ENCODE results near the gene LRRC4B.
A peak's percentile ranks its signal among the peaks of the same experiment; 100 is the strongest.

LRRC4B gene

DNA sequence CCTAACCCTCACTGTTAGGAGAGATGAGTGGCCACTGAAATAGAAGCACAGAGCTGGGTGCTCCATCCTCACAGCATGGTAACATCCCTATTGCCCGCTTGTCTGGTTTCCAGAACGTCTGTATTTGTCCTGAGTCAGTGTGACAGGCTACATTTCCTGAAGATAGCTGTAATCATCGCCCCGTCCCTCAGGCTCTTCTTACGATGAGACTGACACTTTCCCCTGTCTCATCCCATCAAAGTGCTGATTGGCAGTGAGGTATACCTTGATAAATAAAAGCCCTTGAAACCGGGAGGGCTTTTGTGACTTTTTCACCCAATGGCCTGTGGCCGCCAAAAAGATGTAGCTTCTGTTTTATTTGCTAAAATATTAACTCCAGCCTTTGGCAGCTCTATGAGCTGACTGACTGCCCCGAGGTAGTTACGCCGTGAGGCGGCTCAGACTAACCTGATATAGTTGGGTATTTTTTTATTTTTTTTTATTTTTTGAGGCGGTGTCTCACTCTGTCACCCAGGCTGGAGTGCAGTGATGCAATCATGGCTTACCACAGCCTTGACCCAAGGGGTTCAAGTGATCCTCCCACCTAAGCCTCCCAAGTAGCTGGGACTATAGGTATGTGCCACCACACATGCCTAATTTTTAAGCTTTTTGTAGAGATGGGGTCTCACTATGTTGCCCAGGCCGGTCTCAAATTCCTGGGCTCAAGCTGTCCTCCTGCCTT lies 5.7 kb upstream of the LRRC4B start:
- DNase-seq (ENCODE audit: low read depth), result no peak

DNA sequence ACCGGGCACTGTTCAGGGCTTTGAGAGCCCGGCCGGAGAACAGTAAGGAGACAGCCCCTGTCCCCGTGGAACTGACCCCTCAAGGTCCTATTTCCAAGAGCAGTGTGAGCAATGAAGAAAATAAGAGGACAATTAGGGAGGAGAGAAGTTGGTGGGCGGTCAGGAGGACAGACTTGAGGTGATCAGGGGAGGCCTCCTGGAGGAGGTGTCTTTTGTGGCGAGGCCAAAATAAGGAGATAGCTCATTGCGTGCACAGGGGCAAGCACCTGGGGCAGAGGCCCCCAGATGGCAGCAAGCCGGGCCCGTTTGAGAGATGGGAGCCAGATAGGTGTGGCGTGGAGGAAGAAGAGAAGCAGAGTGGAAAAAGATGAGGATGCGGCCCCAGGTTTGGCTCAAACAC lies 2.8 kb upstream of the LRRC4B start:
- no peak for DNase-seq (ENCODE audit: low read depth)

DNA sequence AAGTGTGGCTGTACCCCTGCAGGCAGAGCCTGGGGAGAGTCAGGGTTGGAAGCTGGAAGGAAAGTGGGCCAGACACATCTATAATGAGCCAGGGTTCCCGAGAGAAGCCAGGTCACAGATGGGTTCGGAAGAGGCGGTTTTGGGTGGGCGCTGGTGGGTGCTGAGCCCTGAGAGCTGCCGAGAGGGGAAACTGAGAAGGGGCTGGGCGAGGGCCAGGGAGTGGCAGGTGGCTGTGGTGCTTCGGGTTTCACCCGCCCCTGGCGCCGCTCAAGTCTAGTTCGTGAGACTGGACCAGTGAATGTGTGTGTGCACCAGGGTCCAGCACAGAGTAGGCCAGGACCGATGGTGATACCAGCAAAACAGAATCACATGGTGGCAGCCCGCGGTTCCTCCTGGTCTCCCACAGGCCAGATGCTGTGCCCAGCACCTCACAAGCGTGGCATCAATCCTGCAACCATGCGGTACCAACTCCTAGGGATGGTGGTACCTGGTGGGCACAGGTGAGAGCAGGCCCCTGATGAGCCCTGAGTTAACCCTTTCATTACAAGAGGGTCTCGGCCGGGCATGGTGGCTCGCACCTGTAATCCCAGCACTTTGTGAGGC lies 1.8 kb upstream of the LRRC4B start:
- no peak for DNase-seq (ENCODE audit: low read depth)

DNA sequence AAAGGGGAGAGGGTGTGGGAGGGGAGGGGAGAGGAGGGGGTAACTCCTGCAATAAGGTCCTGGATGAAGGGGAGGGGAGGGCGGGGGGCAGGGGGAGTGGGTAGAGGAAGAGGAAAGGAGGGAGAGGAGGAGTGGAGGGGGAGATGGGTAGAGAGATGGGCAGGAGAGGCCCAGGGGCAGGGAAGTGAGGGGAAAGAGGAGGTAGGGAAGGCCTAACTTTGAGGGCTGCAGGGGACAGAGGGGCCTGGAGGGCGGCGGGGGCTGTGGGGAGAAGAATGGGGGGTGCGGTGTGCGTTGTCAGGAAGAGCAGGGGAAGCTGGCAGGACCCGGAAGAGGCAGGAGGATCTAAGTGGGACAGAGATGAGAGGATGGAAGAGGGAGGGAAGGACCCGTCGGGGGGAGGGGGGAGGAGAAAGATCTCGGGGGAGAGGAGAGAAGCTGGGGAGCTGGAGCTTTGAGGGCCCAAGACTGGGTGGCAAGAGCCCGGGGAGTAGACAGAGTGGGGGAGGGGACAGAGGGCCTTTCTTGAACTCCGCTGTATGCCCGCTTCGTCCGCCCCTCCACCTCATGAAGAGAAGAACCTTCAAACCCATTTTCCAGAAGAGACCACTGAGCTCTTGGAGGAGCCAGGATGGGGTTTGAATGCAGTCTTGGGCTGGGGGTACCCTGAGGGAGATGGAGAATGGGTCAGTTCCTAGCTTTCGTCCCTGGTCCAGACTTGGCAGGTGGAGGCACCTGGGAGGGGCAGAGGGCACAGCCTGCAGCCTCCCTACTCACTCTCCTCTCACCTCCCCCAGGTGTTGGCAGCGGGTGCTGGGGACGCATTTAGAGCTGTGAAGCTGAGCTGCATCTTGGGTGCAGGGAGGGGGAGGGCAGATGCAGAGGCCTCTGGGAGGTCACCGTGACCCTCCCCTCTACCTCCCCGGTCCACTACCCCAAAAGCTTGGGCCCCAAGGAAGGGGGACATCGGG lies 778 bp upstream of the LRRC4B start:
- no peak for DNase-seq (ENCODE audit: low read depth)

DNA sequence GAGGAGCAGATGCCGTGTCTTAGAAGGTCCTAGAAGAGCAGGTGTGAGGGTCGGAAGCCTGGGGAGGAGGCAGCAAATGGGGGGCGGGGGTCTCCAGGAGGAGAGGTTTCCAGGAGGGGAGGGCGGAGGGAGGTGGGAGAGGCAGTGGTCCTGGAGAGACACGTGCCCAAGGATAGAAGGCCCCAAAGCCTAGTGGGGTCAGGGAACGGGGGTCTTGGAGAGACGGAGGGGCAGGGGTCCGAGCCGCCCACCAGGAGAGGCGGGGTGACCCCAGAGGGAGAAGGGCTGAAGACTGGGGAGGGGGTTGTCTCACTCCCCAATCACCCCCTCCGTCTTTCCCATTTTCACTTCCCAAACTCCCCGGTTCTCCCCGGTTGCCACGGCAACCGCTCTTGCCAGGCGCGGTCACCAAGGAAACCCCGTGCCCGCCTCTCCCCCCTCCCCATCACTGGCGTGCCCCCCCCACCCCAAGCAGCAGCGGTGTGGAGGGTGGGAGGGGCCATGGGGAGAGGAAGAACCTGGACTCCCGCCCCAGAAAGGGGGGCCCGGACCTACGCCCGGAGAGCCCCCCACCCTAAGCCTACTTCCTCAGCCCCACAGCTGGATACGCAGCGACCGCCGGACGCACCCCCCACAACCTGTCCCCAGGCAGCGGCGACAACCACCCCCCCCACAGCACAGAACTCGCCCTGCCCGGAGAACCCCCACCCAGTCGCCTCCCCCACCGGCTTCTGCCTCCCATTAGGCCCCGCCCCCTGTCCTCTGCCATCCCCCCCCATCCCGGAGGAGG lies 988 bp downstream of the LRRC4B start:
- DNase-seq (ENCODE audit: low read depth), result no peak

DNA sequence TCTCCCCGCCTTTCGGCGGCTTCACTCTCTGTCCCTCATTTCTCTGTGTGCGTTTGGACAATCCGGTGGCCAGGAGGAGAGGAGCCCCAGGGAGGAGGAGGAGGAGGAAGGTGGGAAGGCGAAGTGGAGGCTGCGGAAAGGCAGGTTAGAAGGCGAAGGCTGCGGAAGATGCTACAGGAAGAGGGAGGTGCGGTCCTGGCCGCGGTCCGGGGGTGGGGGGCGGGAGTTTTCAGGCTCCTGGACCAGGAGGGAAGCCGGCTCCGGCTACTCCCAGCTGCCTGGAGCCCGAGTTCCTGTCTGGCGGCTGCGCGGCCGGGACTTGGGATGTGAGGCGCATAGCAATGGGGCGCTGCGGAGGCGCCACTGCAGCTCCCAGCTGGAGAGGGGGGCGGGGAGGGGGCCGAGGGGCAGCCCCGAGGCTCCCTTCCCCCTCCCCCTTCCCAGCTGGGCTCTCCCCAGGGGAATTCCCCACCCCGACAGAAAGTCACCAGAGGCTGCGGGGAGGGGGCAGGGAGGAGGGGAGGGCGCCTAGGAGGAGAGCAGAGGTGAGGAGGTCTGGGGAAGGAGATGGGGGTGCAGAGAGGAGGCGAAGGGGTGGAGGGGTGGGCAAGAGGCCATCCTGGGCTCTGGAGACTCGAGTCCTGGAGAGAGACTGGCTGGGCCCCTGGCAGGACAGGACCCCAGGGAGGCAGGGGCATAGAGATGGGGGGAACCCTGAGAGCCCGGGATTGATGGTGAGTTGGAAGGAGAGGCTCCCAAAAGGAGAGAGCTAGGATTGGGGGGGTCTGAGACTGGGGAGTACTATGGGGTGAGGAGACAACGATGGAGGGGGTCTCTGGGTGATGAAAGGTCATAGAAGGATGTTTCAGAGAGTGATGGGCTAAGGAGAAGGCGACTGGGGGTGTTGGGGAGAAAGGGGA lies 2.0 kb downstream of the LRRC4B start:
- DNase-seq (ENCODE audit: low read depth), result no peak

DNA sequence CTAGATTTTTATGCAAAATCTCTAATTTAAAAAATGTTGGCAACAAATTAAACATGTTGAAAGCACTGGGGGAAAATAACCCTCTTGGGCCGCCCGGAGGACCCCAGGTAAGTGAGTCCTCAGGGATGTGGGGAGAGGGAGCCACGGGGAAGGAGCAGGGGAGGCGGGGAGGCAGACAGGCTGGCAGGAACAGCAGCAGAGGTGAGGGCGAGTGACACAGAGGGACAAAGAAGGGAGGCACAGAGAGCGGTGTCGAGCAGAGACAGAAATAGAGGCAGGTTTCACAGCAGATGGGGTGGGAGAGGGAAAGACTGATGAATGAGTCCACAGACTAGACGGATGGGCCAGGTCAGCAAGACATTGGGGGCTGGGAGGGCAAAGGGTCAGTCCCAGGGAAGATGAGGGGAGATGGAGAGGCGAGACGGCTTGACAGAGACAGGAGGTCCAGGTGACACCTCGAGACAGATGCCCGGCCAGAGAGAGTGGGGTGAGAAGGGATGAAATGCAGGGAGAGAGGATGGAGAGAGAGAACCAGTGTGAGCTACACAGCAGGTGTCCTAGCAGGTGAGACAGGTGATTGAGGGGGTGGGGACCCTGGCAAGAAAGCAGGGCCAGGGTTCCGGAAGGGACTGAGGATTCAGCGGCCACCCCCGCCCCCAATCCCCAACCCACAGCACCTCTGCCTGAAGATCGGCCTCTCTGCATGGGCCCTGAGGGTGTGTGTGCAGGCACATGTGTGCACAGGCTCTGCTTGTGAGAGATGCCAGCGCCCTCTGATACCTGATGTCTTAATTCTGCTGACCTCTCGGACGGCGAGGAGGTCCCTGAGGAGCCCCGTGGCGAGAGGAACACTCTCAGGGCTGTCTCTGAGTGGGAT lies 3.8 kb downstream of the LRRC4B start:
- DNase-seq (ENCODE audit: low read depth), result no peak

DNA sequence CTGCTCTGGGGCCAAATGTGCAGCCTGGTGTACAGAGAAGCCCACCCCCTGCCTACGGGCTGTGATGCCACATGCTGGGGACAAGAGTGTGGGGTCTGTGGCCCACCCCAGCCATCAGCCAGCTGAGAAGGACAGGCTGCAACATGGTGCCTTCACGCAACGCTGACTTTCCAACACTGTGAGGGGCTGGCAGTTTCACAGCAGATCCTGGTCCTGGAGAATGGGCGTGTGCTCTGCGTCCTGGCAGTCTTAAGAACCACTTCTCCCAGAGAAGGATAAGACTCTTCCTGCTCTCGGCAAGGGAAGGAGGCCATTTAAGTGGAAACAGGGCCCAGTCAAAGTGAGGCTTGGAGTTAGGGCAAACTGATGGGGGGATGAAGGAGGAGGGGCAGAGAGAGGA lies 4.6 kb downstream of the LRRC4B start:
- DNase-seq (ENCODE audit: low read depth), result no peak

DNA sequence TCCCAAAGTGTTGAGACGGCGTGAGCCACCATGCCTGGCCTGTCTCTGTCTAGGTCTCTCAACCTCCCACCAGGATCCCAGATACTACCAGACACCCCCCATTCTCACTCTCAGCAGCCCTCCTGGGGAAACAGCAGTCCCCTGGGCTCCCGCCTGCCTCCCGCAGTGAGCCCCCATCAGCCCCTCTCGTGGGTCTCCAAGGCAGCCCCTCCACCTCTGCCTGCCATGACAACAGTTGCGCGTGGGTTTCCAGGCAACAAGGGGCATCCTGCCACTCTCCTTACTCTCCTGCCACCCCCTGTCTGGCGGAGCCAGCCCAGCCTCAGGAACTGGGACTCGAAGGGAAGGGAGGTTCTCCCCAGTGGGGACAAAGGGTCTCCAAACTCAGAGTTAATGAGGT lies 5.2 kb downstream of the LRRC4B start:
- DNase-seq (ENCODE audit: low read depth), result no peak

DNA sequence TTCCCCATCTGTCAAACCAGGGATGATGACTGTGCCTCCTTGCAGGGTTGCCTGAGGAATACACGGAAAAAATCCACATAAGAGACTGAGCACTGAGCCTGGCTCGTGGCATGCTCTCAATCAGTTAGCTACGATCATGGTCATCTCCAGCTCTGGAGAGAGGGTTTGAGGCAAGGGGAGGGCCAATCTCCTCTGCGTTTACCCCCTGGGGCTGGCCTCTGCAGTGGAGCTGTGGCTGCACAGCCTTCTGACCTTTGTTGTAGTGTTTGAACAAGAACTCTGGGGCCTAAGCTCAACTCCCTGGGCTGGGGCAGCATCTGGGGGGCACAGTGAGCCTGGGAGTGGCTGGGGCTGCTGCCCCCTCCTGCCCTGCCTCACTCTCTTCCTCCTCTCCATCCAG lies 5.9 kb downstream of the LRRC4B start:
- DNase-seq (ENCODE audit: low read depth), result no peak

DNA sequence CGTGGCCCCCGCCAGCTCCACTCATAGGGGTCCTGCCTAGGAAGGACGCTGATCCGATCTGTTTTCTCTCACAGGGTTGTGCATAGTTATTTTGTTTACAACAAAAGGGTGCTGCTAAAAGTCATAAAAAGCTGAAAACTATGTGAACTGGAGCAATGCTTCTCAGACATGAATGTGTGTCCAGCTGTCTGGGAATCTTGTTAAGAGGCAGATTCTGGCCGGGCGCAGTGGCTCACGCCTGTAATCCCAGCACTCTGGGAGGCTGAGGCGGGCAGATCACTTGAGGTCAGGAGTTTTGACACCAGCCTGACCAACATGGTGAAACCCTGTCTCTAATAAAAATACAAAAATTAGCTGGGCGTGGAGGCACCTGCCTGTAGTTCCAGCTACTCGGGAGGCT lies 8.6 kb downstream of the LRRC4B start:
- no peak for DNase-seq (ENCODE audit: low read depth)

DNA sequence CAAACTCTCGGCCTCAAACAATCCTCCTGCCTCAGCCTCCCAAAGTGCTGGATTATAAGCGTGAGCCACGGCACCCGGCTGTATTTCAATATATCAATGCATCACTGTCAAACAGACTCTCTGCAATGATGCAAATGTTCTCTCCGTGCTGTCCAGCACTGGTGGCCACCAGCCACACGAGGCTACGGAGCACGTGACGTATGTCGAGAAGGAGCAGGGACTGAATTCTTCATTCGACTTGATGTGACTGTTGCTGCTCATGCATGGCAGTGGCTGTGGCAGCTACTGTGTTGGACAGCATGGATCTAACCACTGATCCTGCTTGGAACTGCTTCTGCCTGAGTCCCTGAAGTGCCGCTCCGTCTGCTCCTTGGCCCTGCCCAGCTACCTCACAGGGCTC lies 9.8 kb downstream of the LRRC4B start:
- no peak for DNase-seq (ENCODE audit: low read depth)

DNA sequence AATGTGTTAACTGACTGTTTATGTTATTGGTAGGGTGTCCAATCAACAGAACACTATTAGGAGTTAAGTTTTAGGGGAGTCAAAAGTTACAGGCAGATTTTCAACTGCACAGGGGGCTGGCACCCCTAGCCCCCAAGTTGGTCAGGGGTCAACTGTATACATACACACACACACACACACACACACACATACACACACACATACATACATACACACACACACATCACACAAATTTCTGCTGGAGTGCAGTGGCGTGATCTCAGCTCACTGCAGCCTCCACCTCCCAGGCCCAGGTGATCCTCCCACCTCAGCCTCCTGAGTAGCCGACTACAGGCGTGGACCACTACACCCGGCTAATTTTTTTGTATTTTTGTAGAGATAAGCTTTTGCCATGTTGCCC lies 10.2 kb downstream of the LRRC4B start:
- DNase-seq (ENCODE audit: low read depth), result no peak

DNA sequence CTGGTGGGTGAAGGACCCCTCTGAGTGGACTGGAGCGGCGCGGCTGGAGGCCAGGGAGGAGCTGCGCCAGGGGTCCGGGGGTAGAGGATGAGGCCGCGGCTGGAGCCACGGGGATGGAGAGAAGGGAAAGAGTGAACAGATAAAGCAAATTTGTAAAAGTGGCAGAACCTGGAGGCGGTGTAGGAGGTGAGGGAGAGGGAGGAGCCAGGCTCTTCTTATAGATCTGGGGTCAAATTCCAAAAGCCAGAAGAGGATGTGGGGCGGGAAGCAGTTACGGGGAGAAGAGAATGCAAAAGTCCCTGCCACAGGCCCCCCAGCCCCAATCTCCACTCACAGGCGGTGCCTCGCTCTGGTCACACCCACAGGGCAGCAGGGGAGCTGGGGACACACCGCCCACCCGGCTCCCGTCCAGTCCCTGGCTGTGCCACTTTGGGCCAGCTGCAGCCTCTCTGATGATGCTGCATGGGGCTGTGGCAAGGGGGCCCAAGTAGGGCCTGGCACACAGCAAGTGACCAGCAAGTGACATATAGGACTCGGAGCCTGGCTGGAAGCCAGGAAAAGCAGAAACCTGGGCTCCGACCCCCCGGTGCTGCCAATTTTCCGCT lies 11.1 kb downstream of the LRRC4B start:
- DNase-seq (ENCODE audit: low read depth), result no peak

DNA sequence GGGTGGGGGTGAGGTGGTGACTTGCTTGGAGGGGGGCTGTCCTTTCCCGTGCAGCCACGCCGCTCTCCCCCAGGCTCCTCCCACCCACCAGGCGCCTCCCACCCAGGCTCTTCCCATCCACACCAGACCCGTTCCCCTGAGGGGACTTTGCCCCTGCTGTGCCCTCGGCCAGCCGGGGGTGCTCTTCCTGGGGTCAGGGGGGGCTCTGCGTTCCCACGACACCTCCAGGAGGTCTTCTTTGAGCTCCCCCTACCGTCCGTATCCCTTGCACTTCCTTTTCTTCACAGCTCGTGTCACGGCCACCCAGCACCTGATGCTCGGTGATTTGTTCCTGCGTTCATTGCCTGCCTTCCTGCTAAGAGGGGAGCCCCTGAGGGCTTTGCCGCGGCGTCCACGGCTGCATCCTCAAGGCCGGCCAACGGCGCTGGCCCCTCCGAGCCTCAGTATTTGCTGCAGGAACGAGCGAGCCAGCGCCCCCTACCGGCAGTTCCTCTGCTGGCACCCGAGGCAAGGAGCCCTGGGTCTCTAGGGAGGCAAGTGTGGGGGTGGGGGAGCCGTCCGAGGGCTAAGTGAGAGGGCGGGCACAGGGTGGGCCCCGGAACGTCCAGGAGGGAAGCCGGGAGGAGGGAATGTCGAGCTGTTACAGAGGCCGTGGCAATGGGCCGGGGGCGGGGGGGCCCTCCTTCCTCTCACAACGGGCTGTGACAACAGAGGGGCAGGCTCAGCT lies 11.8 kb downstream of the LRRC4B start:
- peak; percentile 56 for DNase-seq (ENCODE audit: low read depth)

DNA sequence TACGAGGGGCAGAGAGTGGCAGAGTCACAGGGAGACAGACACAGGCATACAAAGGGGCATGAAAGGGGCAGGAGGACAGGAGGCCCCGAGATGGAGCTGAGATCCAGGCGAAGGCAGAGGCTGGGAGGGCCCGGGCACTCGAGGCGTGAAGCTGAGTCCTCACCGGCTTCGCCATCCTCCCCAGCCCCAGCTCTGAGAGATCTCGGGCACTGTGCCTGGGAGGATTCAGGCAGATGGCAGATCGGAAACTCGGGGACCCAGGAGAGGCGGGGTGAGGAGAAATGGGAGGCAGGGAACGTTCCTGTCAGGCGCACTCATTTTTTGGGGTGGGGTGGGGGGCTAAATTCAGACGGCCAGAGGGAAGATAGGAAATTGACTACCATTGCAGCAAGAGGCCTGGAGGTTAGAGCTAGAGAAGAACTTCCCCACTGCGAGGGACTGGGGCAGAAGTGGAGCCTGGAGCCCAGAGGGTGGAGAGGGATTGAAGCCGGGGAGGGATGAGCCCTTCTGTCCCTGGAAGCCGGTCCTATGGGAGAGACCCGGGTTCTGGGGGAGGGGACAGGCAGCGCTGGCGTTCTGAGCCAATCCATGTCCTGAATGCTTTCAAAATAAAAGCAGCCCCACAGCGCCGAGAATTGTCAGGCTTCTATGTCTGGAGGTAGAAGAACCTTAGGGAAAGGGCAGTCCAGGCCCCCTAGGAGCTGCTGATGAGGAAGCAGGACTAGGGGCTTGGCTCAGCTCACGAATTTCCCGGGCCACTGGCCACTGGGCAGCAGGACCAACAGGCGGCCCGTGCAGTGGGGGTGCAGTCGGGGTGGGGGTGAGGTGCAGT lies 12.6 kb downstream of the LRRC4B start:
- no peak for DNase-seq (ENCODE audit: low read depth)

DNA sequence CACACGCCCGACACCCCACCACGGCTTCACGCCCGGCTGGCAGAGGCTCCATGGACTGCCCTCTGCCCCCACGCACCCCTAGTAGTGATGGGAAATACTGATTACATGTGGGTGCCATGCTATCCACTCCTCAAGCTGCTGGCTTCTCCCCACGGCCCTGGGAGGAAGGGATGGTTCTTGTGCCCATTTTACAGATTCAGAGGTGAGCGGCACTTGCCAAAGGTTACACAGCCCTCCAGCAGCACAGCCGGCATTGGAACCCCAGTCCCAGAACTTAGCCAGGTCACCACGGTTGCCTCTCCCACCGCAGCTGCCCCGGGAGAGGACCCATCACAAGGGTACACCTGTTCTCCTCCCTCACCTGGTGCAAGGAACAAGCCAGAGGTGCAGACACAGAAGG lies 13.2 kb downstream of the LRRC4B start:
- DNase-seq (ENCODE audit: low read depth), result no peak

DNA sequence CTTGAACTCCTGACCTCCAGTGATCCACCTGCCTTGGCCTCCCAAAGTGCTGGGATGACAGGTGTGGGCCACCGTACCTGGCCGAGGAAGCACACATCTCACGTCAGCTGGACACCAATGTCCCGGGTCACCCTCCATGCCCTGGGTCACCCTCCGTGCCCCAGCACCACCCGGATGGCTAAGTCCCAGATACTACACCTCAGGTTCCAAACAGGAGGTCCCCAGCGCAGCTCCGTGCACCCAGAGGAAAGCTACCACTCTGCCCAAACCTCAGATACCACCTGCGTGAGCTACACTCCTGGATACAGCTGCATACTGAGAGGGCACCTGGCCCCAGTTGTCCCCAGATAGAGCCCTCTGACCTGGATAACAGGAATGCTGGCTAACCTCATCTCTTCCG lies 14.0 kb downstream of the LRRC4B start:
- no peak for DNase-seq (ENCODE audit: low read depth)

All from activated T-helper 9 cell treated with anti-CD3 and anti-CD28 coated beads, Interleukin-2, amount 50 U/mL, for 16 hours (primary cell).